Fibroblast of skin of scalp (primary cell): ENCODE measurements around the gene FBXW9. TPM values are rescaled to one million over a fixed set of nuclear protein-coding genes. Genes with fewer than 3 reads are reported as not detected.
"Not testable (repeated sequence)": the region's sequence is repeated elsewhere in the genome, so short reads cannot be mapped to it uniquely, and the experiment has no call there.

Experiments
- DNase-seq: peaks from one replicate; pipeline ENCODE4 v3.0.0-alpha.2; 2013
- polyA plus RNA-seq, 2 experiments: library from polyadenylated mRNA; unstranded; fragments of 120-200 nt; gene quantifications; one replicate each; pipeline ENCODE4 v1.2.1, GENCODE V29; 2013; ENCODE audit not compliant: insufficient read length in 2 of 2

Gene FBXW9
- 9.4 TPM for polyA plus RNA-seq (2013, experiment 1 of 2; ENCODE audit: insufficient read length)
- 7.8 TPM for polyA plus RNA-seq (2013, experiment 2 of 2; ENCODE audit: insufficient read length)

- peak; percentile 96 for DNase-seq
Measured at GRCh38 chr19:12696366-12697335, at the start of gene FBXW9. Gene FBXW9 (minus strand): TSS chr19:12696631. CDS start chr19:12696581, 50 bp downstream.

GRCh38 chr19:12745166-12745897 is 48.9 kb upstream of the FBXW9 start:
- DNase-seq, result peak; percentile 42

- no peak for DNase-seq
Measured at GRCh38 chr19:12737835-12738351, 41.5 kb upstream of the FBXW9 start.

- peak; percentile 100 for DNase-seq
Measured at GRCh38 chr19:12736995-12737834, 40.8 kb upstream of the FBXW9 start, which contains the start of gene GET3. Gene GET3 (plus strand): TSS chr19:12737497. CDS start chr19:12737506, 9 bp downstream.

GRCh38 chr19:12733369-12734214 is 37.2 kb upstream of the FBXW9 start:
- peak; percentile 59 for DNase-seq

- DNase-seq, result no peak
Measured at GRCh38 chr19:12731337-12731736, 34.9 kb upstream of the FBXW9 start.

GRCh38 chr19:12730064-12730463 is 33.6 kb upstream of the FBXW9 start:
- DNase-seq, result no peak

- no peak for DNase-seq
Measured at GRCh38 chr19:12727745-12728433, 31.5 kb upstream of the FBXW9 start.

GRCh38 chr19:12726988-12727316 is 30.5 kb upstream of the FBXW9 start:
- no peak for DNase-seq

GRCh38 chr19:12725612-12726011 is 29.2 kb upstream of the FBXW9 start:
- not testable (repeated sequence) for DNase-seq

GRCh38 chr19:12723641-12724426 is 27.4 kb upstream of the FBXW9 start, which contains the start of gene TNPO2:
Gene TNPO2 (minus strand): TSS chr19:12723932. CDS start chr19:12720977, 2,955 bp downstream.
- peak; percentile 64 for DNase-seq

GRCh38 chr19:12723381-12723640 is 26.9 kb upstream of the FBXW9 start:
- no peak for DNase-seq

GRCh38 chr19:12722566-12723380 is 26.3 kb upstream of the FBXW9 start:
- peak; percentile 100 for DNase-seq

- DNase-seq, result peak; percentile 75
Measured at GRCh38 chr19:12721656-12722565, 25.5 kb upstream of the FBXW9 start.

GRCh38 chr19:12720851-12721655 is 24.6 kb upstream of the FBXW9 start:
- DNase-seq, result no peak

- no peak for DNase-seq
Measured at GRCh38 chr19:12720296-12720695, 23.9 kb upstream of the FBXW9 start.

- DNase-seq, result no peak
Measured at GRCh38 chr19:12715929-12716328, 19.5 kb upstream of the FBXW9 start.
